Body of pancreas (tissue), 4 donors: ENCODE results near the gene SLC9A7. TPM values are rescaled to one million over a fixed set of nuclear protein-coding genes. Genes with fewer than 3 reads are reported as not detected.

Experiments
- ATAC-seq: fragments of 150-250 bp; one replicate; pipeline ENCODE4 v1.9.1; 2016
- DNase-seq, 4 donors: peaks; one replicate each; pipeline ENCODE4 v3.0.0-alpha.2; 2019
- H3K27ac ChIP-seq, 4 donors: fragments of 200-600 bp; sonication (generic); 1 replicate in 3 of 4; 2 replicates in 1 of 4; pipeline versions ENCODE4 v1.5.1 to v1.6.1; 2016 to 2019; ENCODE audit warnings: mild to moderate bottlenecking in 1 of 4, mixed read lengths in 1 of 4, moderate library complexity in 1 of 4
- H3K27me3 ChIP-seq, 2 donors: fragments of 200-600 bp; sonication (generic); one replicate each; pipeline ENCODE4 v1.6.0; 2016; ENCODE audit warnings: mild to moderate bottlenecking in 1 of 2
- H3K36me3 ChIP-seq, 2 donors: fragments of 200-600 bp; sonication (generic); replicated peaks in 1 of 2; 2 replicates each; pipeline ENCODE4 v1.5.1; 2016; ENCODE audit warnings: low read depth in 2 of 2; ENCODE audit not compliant: insufficient read depth in 1 of 2
- H3K4me1 ChIP-seq: fragments of 200-600 bp; sonication (generic); one replicate; pipeline ENCODE4 v1.6.0; 2016
- H3K4me3 ChIP-seq, 2 donors: fragments of 200-600 bp; sonication (generic); 1 replicate in 1 of 2; 2 replicates in 1 of 2; pipeline ENCODE4 v1.5.1; 2016 to 2019
- H3K9me3 ChIP-seq, 3 donors: fragments of 200-600 bp; sonication (generic); 1 replicate in 2 of 3; 2 replicates in 1 of 3; pipeline ENCODE4 v1.5.1; 2016
- POLR2A ChIP-seq, 3 donors: fragments of 450-650 bp; IDR thresholded peaks; one replicate each; pipeline ENCODE4 v1.6.1; 2016; ENCODE audit warnings: antibody characterized with exemption in 3 of 3, mild to moderate bottlenecking in 2 of 3
- WGBS, 2 donors: methylation state at CpG; one replicate each; pipeline ENCODE4 v1.1.5; 2017; 5-methylcytosine and 5-hydroxymethylcytosine counted together
- intact Hi-C: fragments of 100-400 bp; cut with DNase I; formaldehyde crosslinking; loops from one replicate; pipeline ENCODE4 v1.15.1; 2023
- total RNA-seq, 2 donors: library from RNA; depleted of rRNA; stranded (reverse); fragments of >200 nt; gene quantifications; one replicate each; pipeline ENCODE4 v1.1.0, GENCODE V29; 2016
- TF ChIP-seq, protein P1 (sequence below), 7 experiments: fragments of 450-650 bp in 4 of 7; fragments of 200-600 bp in 3 of 7; sonication (generic) in 3 of 7; IDR thresholded peaks; one replicate each; pipeline ENCODE4 v1.5.1; 2016 to 2019; ENCODE audit warnings: antibody characterized with exemption in 7 of 7

SLC9A7 gene
- total RNA-seq, 2 donors from 2014 or later: 6.2 to 7.6 TPM

DNA sequence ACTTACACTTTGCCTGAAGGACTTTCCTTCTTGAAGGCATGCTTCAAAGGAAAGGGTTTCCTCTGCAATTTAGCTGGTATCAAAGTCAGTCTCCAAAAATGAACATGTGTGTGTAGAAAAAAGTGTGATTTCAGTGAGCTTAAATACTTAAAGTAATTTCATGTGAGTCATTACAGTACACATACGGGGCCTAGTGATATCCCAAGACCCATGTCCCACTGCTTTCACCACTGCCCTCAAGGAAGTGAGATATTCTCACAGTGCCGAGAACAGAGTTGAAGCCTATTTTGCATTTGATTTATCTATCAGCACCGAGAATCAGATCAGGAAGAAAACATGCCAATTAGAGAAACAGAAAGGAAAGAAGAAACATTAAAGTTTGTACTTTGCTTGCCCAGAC lies 124.3 kb downstream of the SLC9A7 start:
- intact Hi-C loops: no loop called here
- TF ChIP-seq POLR2A (IDR thresholded peaks at IDR 0.05): no peak
- TF ChIP-seq, protein P1, sequence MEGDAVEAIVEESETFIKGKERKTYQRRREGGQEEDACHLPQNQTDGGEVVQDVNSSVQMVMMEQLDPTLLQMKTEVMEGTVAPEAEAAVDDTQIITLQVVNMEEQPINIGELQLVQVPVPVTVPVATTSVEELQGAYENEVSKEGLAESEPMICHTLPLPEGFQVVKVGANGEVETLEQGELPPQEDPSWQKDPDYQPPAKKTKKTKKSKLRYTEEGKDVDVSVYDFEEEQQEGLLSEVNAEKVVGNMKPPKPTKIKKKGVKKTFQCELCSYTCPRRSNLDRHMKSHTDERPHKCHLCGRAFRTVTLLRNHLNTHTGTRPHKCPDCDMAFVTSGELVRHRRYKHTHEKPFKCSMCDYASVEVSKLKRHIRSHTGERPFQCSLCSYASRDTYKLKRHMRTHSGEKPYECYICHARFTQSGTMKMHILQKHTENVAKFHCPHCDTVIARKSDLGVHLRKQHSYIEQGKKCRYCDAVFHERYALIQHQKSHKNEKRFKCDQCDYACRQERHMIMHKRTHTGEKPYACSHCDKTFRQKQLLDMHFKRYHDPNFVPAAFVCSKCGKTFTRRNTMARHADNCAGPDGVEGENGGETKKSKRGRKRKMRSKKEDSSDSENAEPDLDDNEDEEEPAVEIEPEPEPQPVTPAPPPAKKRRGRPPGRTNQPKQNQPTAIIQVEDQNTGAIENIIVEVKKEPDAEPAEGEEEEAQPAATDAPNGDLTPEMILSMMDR (IDR thresholded peaks at IDR 0.05): no peak
- ATAC-seq (no peak), DNase-seq (no peak)
- Histone ChIP-seq H3K4me3 (no peak overlapping the region), H3K4me1 (no peaks in the 10 kb centered on the region), H3K27me3 (no peaks in the 10 kb centered on the region), H3K27ac (no peak overlapping the region), H3K36me3 (no peaks in the 10 kb centered on the region), H3K9me3 (no peaks in the 10 kb centered on the region)
- 82% methylated on average over 3 of the region's 3 CpGs for WGBS, 2 donors

GRCh38 chrX:46630141-46630540 lies 128.8 kb downstream of the SLC9A7 start:
- Histone ChIP-seq H3K27ac (no peak overlapping the region), H3K4me3 (no peak overlapping the region), H3K36me3 (no peaks in the 10 kb centered on the region), H3K27me3 (no peaks in the 10 kb centered on the region), H3K9me3 (no peaks in the 10 kb centered on the region), H3K4me1 (no peaks in the 10 kb centered on the region)
- 100% methylated on average over 1 of the region's 1 CpG for WGBS, 2 donors
- intact Hi-C loops: no loop called here
- DNase-seq: no peak
- TF ChIP-seq, protein P1 (IDR thresholded peaks at IDR 0.05): no peak
- no peak for TF ChIP-seq POLR2A (IDR thresholded peaks at IDR 0.05)
- no peak for ATAC-seq

DNA sequence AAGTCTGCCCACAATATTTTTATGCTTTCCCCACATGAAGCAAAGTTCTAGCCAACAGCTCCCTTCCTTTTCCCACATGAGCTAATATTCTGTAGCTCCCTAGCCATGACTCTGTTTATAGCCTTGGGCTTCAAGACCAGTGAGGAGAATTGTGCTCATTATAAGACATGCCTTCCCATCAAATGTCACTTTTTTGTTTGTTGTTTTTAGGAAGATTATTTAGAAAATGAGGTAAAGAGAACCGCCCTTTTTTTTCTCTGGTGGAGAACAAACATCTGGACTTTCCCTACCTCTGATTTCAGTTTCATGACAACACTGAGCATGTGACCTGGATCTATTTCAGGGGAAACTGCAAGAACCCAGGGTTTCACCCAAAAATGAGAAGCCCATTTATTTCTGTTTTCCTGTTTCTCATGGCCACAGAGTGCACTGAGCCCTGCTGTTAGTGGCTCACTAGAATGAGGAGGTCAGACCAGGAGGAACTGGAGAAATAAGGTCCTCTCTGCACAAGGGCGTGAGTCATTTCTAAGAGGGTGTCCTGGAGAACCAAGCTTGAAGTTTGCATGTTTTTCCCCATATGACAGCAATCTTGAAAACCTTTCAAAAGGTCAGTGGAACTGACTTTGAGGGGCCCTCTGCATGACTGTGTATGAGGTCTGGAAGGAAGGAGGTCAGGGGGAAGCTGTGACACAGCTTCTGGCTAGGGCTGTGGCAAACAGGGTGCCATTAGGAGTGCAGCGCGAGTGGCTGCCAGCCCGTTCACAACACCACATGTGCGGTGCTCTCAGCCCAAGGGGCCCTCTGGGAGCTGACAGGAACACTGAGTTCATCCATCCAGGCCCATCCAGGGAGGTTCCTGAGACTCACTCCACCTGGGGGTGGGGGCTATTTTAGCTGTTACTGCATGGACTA lies 130.2 kb downstream of the SLC9A7 start:
- H3K9me3 ChIP-seq: no peaks in the 10 kb centered on the region

DNA sequence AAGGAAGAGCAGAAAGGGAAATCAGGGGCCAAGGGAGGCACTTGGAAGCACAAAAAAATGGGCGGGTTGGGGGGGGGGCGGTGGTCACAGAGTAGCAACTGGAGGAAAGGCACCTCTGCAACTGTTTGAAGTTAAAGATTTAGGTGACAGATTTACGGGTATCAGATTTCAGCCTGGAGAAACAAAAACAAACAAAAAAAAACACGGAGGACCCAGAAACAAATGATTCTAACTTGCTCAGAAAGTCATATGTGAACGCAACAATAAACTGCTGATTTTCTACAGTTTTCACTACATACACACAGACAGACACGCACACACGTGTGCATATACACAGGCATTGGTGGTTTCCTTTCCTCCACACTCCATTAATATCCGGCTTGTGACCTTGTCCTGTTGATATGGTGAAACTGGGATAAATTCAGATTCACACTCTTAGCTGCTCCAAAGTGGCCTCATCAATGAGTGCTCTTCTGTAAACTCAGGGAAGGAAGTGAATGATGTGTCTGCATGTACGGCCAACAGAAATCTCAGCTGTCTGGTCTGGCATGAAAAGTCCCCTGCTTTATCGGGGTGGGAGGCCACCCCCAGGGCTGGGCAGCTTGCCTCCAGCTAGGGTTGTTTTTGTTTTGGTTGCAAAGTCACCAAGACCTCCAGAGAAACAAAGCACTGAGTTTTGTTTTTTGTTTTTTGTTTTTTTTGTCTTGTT lies 131.1 kb downstream of the SLC9A7 start:
- WGBS, 2 donors: 62 to 80% methylated on average over 10 of the region's 10 CpGs
- Histone ChIP-seq H3K9me3 (no peaks in the 10 kb centered on the region), H3K4me1 (peaks cover 4% of the 10 kb centered on the region), H3K4me3 (no peak overlapping the region), H3K36me3 (no peaks in the 10 kb centered on the region), H3K27ac (peak overlapping the region in 1 of 4 donors; percentile 45), H3K27me3 (no peaks in the 10 kb centered on the region)
- no peak for TF ChIP-seq POLR2A (IDR thresholded peaks at IDR 0.05)
- TF ChIP-seq, protein P1 (IDR thresholded peaks at IDR 0.05): no peak
- DNase-seq: no peak
- intact Hi-C loops: no loop called here
- no peak for ATAC-seq

More for the DNA sequence above, 130.2 kb downstream of the SLC9A7 start:
- TF ChIP-seq, protein P1 (IDR thresholded peaks at IDR 0.05): no peak
- TF ChIP-seq POLR2A (IDR thresholded peaks at IDR 0.05): no peak
- no peak overlapping the region for H3K4me3 ChIP-seq
- H3K36me3 ChIP-seq: no peaks in the 10 kb centered on the region
- ATAC-seq (peak; percentile 45), DNase-seq (peak in 3 of 4 donors; percentile 18 to 48 (median 23))
- peaks cover 4% of the 10 kb centered on the region for H3K4me1 ChIP-seq
- intact Hi-C loops: no loop called here
- no peaks in the 10 kb centered on the region for H3K27me3 ChIP-seq
- 0 to 46% methylated on average over 1 to 4 of the region's 6 CpGs for WGBS, 2 donors
- peak overlapping the region in 2 of 4 donors; percentile 53 to 57 for H3K27ac ChIP-seq
